ENCODE measurements around the gene GAS2L1.

GAS2L1 gene

DNA sequence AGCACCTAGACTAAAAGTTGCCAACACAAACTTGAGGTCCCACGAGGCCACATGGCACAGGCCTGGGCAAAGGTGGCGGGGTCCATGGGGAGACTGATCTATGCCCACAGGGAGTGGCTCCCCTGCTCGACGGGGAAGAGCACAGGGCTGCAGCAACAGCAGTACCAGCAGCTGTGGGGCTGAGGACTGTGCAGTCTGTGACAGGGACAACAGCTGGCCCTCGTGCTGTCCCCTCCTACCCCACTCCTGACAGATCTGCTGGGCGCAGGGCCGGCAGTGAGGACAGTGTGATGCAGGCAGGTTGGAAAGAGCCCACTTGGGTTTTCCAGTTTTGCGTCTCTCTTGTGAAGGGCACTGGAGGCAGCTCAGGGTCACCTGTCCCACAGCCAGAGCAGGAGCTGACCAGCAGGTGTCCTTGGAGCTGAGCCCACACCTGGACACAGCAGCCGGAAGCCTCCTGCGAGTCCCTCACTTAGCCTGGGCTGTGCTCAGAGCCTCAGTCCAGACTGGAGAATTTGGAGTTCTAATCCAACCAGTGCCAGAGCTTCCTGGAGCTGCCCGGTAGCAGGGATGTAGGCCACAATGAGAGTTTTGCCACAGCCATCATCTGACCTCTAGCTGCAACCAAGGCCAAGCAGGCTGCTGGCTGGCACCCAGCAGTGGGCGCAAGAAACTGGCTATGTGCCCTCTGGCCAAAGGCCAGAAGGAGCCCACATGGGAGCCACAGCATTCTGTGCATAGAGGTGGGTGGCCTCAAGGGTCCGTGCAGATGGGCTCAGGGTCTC lies 3.6 kb upstream of the GAS2L1 start:
- no peak overlapping the region for H3K4me3 ChIP-seq (ENCODE audit: low read depth, low read length)
- DNase-seq (ENCODE audit: low read depth), result no peak
- TF ChIP-seq CTCF (IDR thresholded peaks at IDR 0.05; ENCODE audit: insufficient read depth, low read depth, low read length, missing control alignments), result no peak

GRCh38 chr22:29305836-29306174 lies 645 bp upstream of the GAS2L1 start:
- no peak overlapping the region for H3K4me3 ChIP-seq (ENCODE audit: low read depth, low read length)
- DNase-seq (ENCODE audit: low read depth), result no peak
- no peak for TF ChIP-seq CTCF (IDR thresholded peaks at IDR 0.05; ENCODE audit: insufficient read depth, low read depth, low read length, missing control alignments)

GRCh38 chr22:29306835-29307595 lies 565 bp downstream of the GAS2L1 start:
- TF ChIP-seq CTCF (IDR thresholded peaks at IDR 0.05; ENCODE audit: insufficient read depth, low read depth, low read length, missing control alignments), result no peak
- H3K4me3 ChIP-seq (ENCODE audit: low read depth, low read length), result peak overlapping the region; percentile 41
- no peak for DNase-seq (ENCODE audit: low read depth)

- no peak for TF ChIP-seq CTCF (IDR thresholded peaks at IDR 0.05; ENCODE audit: insufficient read depth, low read depth, low read length, missing control alignments)
- no peak for DNase-seq (ENCODE audit: low read depth)
- no peak overlapping the region for H3K4me3 ChIP-seq (ENCODE audit: low read depth, low read length)
Observed at GRCh38 chr22:29307596-29308147, 1.2 kb downstream of the GAS2L1 start.

- DNase-seq (ENCODE audit: low read depth), result no peak
- H3K4me3 ChIP-seq (ENCODE audit: low read depth, low read length), result no peak overlapping the region
- TF ChIP-seq CTCF (IDR thresholded peaks at IDR 0.05; ENCODE audit: insufficient read depth, low read depth, low read length, missing control alignments), result no peak
Observed at GRCh38 chr22:29308148-29308790, 1.8 kb downstream of the GAS2L1 start.

- no peak for TF ChIP-seq CTCF (IDR thresholded peaks at IDR 0.05; ENCODE audit: insufficient read depth, low read depth, low read length, missing control alignments)
- peak; percentile 33 for DNase-seq (ENCODE audit: low read depth)
- no peak overlapping the region for H3K4me3 ChIP-seq (ENCODE audit: low read depth, low read length)
Observed at GRCh38 chr22:29308791-29309262, 2.4 kb downstream of the GAS2L1 start.
